ENCODE measurements around the gene LHX6.

Gene LHX6

GRCh38 chr9:122229485-122229837 lies 704 bp upstream of the LHX6 start:
- H3K4me3 Mint-ChIP-seq = no peak overlapping the region
- H3K36me3 Mint-ChIP-seq (ENCODE audit: low read depth) = no peaks in the 10 kb centered on the region
- H3K4me1 Mint-ChIP-seq = peaks cover 40% of the 10 kb centered on the region
- no peaks in the 10 kb centered on the region for H3K9me3 Mint-ChIP-seq
- no peak for TF ChIP-seq CTCF (IDR thresholded peaks at IDR 0.05)
- no peak overlapping the region for H3K27ac Mint-ChIP-seq
- no peak for DNase-seq
- no peaks in the 10 kb centered on the region for H3K27me3 Mint-ChIP-seq (ENCODE audit: low read depth, poor library complexity)

GRCh38 chr9:122228191-122228567 lies 578 bp downstream of the LHX6 start:
- no peaks in the 10 kb centered on the region for H3K9me3 Mint-ChIP-seq
- peaks cover 40% of the 10 kb centered on the region for H3K4me1 Mint-ChIP-seq
- H3K4me3 Mint-ChIP-seq = peak overlapping the region; percentile 72
- no peaks in the 10 kb centered on the region for H3K36me3 Mint-ChIP-seq (ENCODE audit: low read depth)
- DNase-seq = no peak
- no peaks in the 10 kb centered on the region for H3K27me3 Mint-ChIP-seq (ENCODE audit: low read depth, poor library complexity)
- no peak for TF ChIP-seq CTCF (IDR thresholded peaks at IDR 0.05)
- H3K27ac Mint-ChIP-seq = no peak overlapping the region

GRCh38 chr9:122227575-122227900 lies 1.2 kb downstream of the LHX6 start:
- TF ChIP-seq CTCF (IDR thresholded peaks at IDR 0.05) = no peak
- no peaks in the 10 kb centered on the region for H3K9me3 Mint-ChIP-seq
- no peak overlapping the region for H3K27ac Mint-ChIP-seq
- no peak for DNase-seq
- peaks cover 34% of the 10 kb centered on the region for H3K4me1 Mint-ChIP-seq
- H3K36me3 Mint-ChIP-seq (ENCODE audit: low read depth) = no peaks in the 10 kb centered on the region
- peak overlapping the region; percentile 72 for H3K4me3 Mint-ChIP-seq
- no peaks in the 10 kb centered on the region for H3K27me3 Mint-ChIP-seq (ENCODE audit: low read depth, poor library complexity)

GRCh38 chr9:122226758-122227574 lies 1.8 kb downstream of the LHX6 start:
- no peak overlapping the region for H3K27ac Mint-ChIP-seq
- peaks cover 33% of the 10 kb centered on the region for H3K4me1 Mint-ChIP-seq
- no peaks in the 10 kb centered on the region for H3K9me3 Mint-ChIP-seq
- peak overlapping the region; percentile 65 for H3K4me3 Mint-ChIP-seq
- no peak for TF ChIP-seq CTCF (IDR thresholded peaks at IDR 0.05)
- DNase-seq = peak; percentile 44
- no peaks in the 10 kb centered on the region for H3K36me3 Mint-ChIP-seq (ENCODE audit: low read depth)
- no peaks in the 10 kb centered on the region for H3K27me3 Mint-ChIP-seq (ENCODE audit: low read depth, poor library complexity)

- TF ChIP-seq CTCF (IDR thresholded peaks at IDR 0.05) = no peak
- H3K27ac Mint-ChIP-seq = no peak overlapping the region
- H3K36me3 Mint-ChIP-seq (ENCODE audit: low read depth) = no peaks in the 10 kb centered on the region
- no peaks in the 10 kb centered on the region for H3K9me3 Mint-ChIP-seq
- H3K4me1 Mint-ChIP-seq = peaks cover 33% of the 10 kb centered on the region
- no peaks in the 10 kb centered on the region for H3K27me3 Mint-ChIP-seq (ENCODE audit: low read depth, poor library complexity)
- DNase-seq = peak; percentile 31
- H3K4me3 Mint-ChIP-seq = peak overlapping the region; percentile 65
Observed at GRCh38 chr9:122226142-122226757, 2.5 kb downstream of the LHX6 start.

All from nephron progenitor cell (in vitro differentiated cells).